ENCODE measurements around the gene C1orf116.

C1orf116 gene

GRCh38 chr1:207034208-207034607, 1.7 kb upstream of the C1orf116 start:
- no peak for DNase-seq

- DNase-seq: no peak
Measured at GRCh38 chr1:207033302-207033701, 746 bp upstream of the C1orf116 start.

GRCh38 chr1:207031632-207032264, 808 bp downstream of the C1orf116 start:
- DNase-seq: peak; percentile 41

- no peak for DNase-seq
Measured at GRCh38 chr1:207031016-207031415, 1.5 kb downstream of the C1orf116 start.

- DNase-seq: no peak
Measured at GRCh38 chr1:207030522-207031009, 2.0 kb downstream of the C1orf116 start.

- no peak for DNase-seq
Measured at GRCh38 chr1:207029701-207030521, 2.6 kb downstream of the C1orf116 start.

GRCh38 chr1:207028884-207029650, 3.5 kb downstream of the C1orf116 start:
- DNase-seq: no peak

- no peak for DNase-seq
Measured at GRCh38 chr1:207027921-207028320, 4.6 kb downstream of the C1orf116 start.

- DNase-seq: no peak
Measured at GRCh38 chr1:207027206-207027777, 5.3 kb downstream of the C1orf116 start.

GRCh38 chr1:207026104-207026534, 6.4 kb downstream of the C1orf116 start:
- DNase-seq: no peak

- no peak for DNase-seq
Measured at GRCh38 chr1:207025146-207025880, 7.2 kb downstream of the C1orf116 start.

- DNase-seq: no peak
Measured at GRCh38 chr1:207024202-207025145, 8.1 kb downstream of the C1orf116 start.

GRCh38 chr1:207022996-207023679, 9.4 kb downstream of the C1orf116 start:
- DNase-seq: no peak

GRCh38 chr1:207021876-207022596, 10.5 kb downstream of the C1orf116 start:
- DNase-seq: no peak

GRCh38 chr1:207021139-207021861, 11.3 kb downstream of the C1orf116 start:
- no peak for DNase-seq

- no peak for DNase-seq
Measured at GRCh38 chr1:207020709-207021107, 11.8 kb downstream of the C1orf116 start.

- no peak for DNase-seq
Measured at GRCh38 chr1:207020065-207020708, 12.4 kb downstream of the C1orf116 start.

- no peak for DNase-seq
Measured at GRCh38 chr1:207019661-207020060, 12.9 kb downstream of the C1orf116 start.

- no peak for DNase-seq
Measured at GRCh38 chr1:207019161-207019560, 13.4 kb downstream of the C1orf116 start.
